Stimulated activated CD4-positive, alpha-beta T cell treated with anti-CD3 and anti-CD28 coated beads, Interleukin-12 subunit alpha, Interleukin-12 subunit beta, amount 100 ng/mL, for 48 hours (primary cell): ENCODE measurements around the gene LY86.

Experiments
- DNase-seq, 3 donors: peaks; one replicate each; pipeline ENCODE4 v3.0.0-alpha.2; 2020; ENCODE audit warnings: low read depth in 2 of 3, low spot score in 1 of 3

The LY86 gene

GRCh38 chr6:6588064-6588923, at the start of gene LY86:
LY86 (plus strand) TSS chr6:6588720; CDS start chr6:6588735, 15 bp downstream.
- no peak for DNase-seq

GRCh38 chr6:6539036-6539435, 49.5 kb upstream of the LY86 start:
- DNase-seq, result no peak

- DNase-seq, result no peak
Measured at GRCh38 chr6:6542357-6542756, 46.2 kb upstream of the LY86 start.

GRCh38 chr6:6543181-6543879, 45.2 kb upstream of the LY86 start:
- no peak for DNase-seq

GRCh38 chr6:6545616-6546317, 42.8 kb upstream of the LY86 start:
- DNase-seq, result no peak

GRCh38 chr6:6546318-6547109, 42.0 kb upstream of the LY86 start:
- peak in 1 of 3 donors; percentile 16 for DNase-seq

GRCh38 chr6:6547110-6547879, 41.2 kb upstream of the LY86 start:
- peak; percentile 74 to 88 (median 75) for DNase-seq

- no peak for DNase-seq
Measured at GRCh38 chr6:6556161-6556737, 32.3 kb upstream of the LY86 start.

- DNase-seq, result peak in 2 of 3 donors; percentile 17 to 37
Measured at GRCh38 chr6:6556738-6557503, 31.6 kb upstream of the LY86 start.

GRCh38 chr6:6557504-6557839, 31.0 kb upstream of the LY86 start:
- no peak for DNase-seq

GRCh38 chr6:6557886-6558285, 30.6 kb upstream of the LY86 start:
- DNase-seq, result no peak

GRCh38 chr6:6559994-6560570, 28.4 kb upstream of the LY86 start:
- no peak for DNase-seq

- no peak for DNase-seq
Measured at GRCh38 chr6:6560909-6561308, 27.6 kb upstream of the LY86 start.

- no peak for DNase-seq
Measured at GRCh38 chr6:6564154-6564553, 24.4 kb upstream of the LY86 start.

GRCh38 chr6:6565069-6565468, 23.5 kb upstream of the LY86 start:
- DNase-seq, result no peak

- no peak for DNase-seq
Measured at GRCh38 chr6:6565488-6565887, 23.0 kb upstream of the LY86 start.

GRCh38 chr6:6566766-6567165, 21.8 kb upstream of the LY86 start:
- DNase-seq, result no peak

- no peak for DNase-seq
Measured at GRCh38 chr6:6569096-6569810, 19.3 kb upstream of the LY86 start.
